NB4 (cell line): ENCODE measurements around the gene MTARC1.

Experiments
- DNase-seq: peaks from one replicate; pipeline ENCODE4 v3.0.0; 2010; ENCODE audit warnings: low read depth
- H3K4me3 ChIP-seq: one replicate; pipeline ENCODE4 v1.5.1; 2011; ENCODE audit warnings: mild to moderate bottlenecking, low read depth, low read length, moderate library complexity
- CTCF ChIP-seq: IDR thresholded peaks from one replicate; pipeline ENCODE4 v1.5.1; 2012; ENCODE audit warnings: low read depth, low read length
- MAX ChIP-seq: IDR thresholded peaks from 2 replicates; pipeline ENCODE4 v1.6.1; 2011; ENCODE audit warnings: low read depth, low read length
- MYC ChIP-seq: IDR thresholded peaks from 2 replicates; pipeline ENCODE4 v1.6.1; 2011; ENCODE audit warnings: low read depth, low read length
- POLR2A ChIP-seq: IDR thresholded peaks from 2 replicates; pipeline ENCODE4 v1.6.1; 2011; ENCODE audit warnings: mild to moderate bottlenecking; ENCODE audit not compliant: insufficient read length; ENCODE audit errors: extremely low read depth

The MTARC1 gene

GRCh38 chr1:220764757-220765156, 22.0 kb upstream of the MTARC1 start:
- DNase-seq: no peak
- TF ChIP-seq CTCF (no peak), MAX (no peak), POLR2A (no peak), MYC (no peak)

GRCh38 chr1:220767312-220768125, 19.2 kb upstream of the MTARC1 start:
- TF ChIP-seq MYC (no peak), CTCF (no peak), MAX (no peak), POLR2A (no peak)
- no peak overlapping the region for H3K4me3 ChIP-seq
- DNase-seq: peak; percentile 47

More at GRCh38 chr1:220764757-220765156, 22.0 kb upstream of the MTARC1 start:
- H3K4me3 ChIP-seq: no peak overlapping the region

- peak; percentile 66 for DNase-seq
- no peak for TF ChIP-seq MYC
- TF ChIP-seq POLR2A: no peak
- TF ChIP-seq MAX: no peak
- no peak for TF ChIP-seq CTCF
These were observed 18.5 kb upstream of the MTARC1 start for GRCh38 chr1:220768126-220768601.

GRCh38 chr1:220769205-220769604, 17.5 kb upstream of the MTARC1 start:
- DNase-seq: no peak

More at GRCh38 chr1:220768126-220768601, 18.5 kb upstream of the MTARC1 start:
- H3K4me3 ChIP-seq: no peak overlapping the region

GRCh38 chr1:220770245-220770913, 16.3 kb upstream of the MTARC1 start:
- TF ChIP-seq MYC (no peak), POLR2A (no peak), CTCF (no peak)
- DNase-seq: peak; percentile 44
- H3K4me3 ChIP-seq: no peak overlapping the region

More at GRCh38 chr1:220769205-220769604, 17.5 kb upstream of the MTARC1 start:
- H3K4me3 ChIP-seq: no peak overlapping the region
- TF ChIP-seq CTCF: no peak
